Ovary (tissue), 10 donors: ENCODE results near the gene CYP4F12. TPM values are rescaled to one million over a fixed set of nuclear protein-coding genes. Genes with fewer than 3 reads are reported as not detected.

Source experiments
- DNase-seq, 5 donors: peaks; one replicate each; pipeline ENCODE4 v3.0.0-alpha.2; 2019 to 2020
- H3K27ac ChIP-seq, 2 donors: fragments of 200-600 bp; one replicate each; pipeline versions ENCODE4 v1.5.1 to v1.8.0; 2019 to 2022
- H3K27me3 ChIP-seq: fragments of 200-600 bp; one replicate; pipeline ENCODE4 v1.8.0; 2022
- H3K36me3 ChIP-seq: fragments of 200-600 bp; sonication (generic); one replicate; pipeline ENCODE4 v1.5.1; 2019
- H3K4me1 ChIP-seq: one replicate; pipeline ENCODE4 v1.8.1; 2013; ENCODE audit warnings: mild to moderate bottlenecking, moderate library complexity; ENCODE audit not compliant: insufficient read depth
- H3K4me3 ChIP-seq: fragments of 200-600 bp; sonication (generic); one replicate; pipeline ENCODE4 v1.5.1; 2017
- H3K9me3 ChIP-seq, 2 donors: fragments of 200-600 bp in 1 of 2; sonication (generic) in 1 of 2; one replicate each; pipeline versions ENCODE4 v1.5.1 to v1.8.1; 2013 to 2019; ENCODE audit warnings: mild to moderate bottlenecking in 1 of 2, moderate library complexity in 1 of 2
- CTCF ChIP-seq, 3 donors: fragments of 450-650 bp in 2 of 3; fragments of 200-600 bp in 1 of 3; IDR thresholded peaks; one replicate each; pipeline versions ENCODE4 v1.5.1 to v1.8.0; 2016 to 2022; ENCODE audit warnings: antibody characterized with exemption in 3 of 3, mild to moderate bottlenecking in 1 of 3
- EP300 ChIP-seq: sonication (generic); formaldehyde crosslinking; IDR thresholded peaks from one replicate; pipeline ENCODE4 v1.6.1; 2017; ENCODE audit warnings: antibody characterized with exemption
- POLR2A ChIP-seq: fragments of 450-650 bp; IDR thresholded peaks from one replicate; pipeline ENCODE4 v1.6.1; 2017; ENCODE audit warnings: antibody characterized with exemption, mild to moderate bottlenecking, moderate library complexity
- WGBS, 3 donors: extraction: QIAGEN DNeasy Blood & Tissue Kit in 1 of 3; methylation state at CpG; one replicate each; pipeline versions ENCODE4 v1.1.5 to v1.1.7; 2013 to 2017; 5-methylcytosine and 5-hydroxymethylcytosine counted together
- intact Hi-C, 4 donors: fragments of 100-400 bp; cut with DNase I; formaldehyde crosslinking; loops; one replicate each; pipeline versions ENCODE4 v1.11.0 to v1.15.1; 2022 to 2023
- long read RNA-seq, 3 donors: library from polyadenylated mRNA in 2 of 3; unstranded in 2 of 3; transcript quantifications; one replicate each; pipeline ENCODE4 v2.0.0 and lab custom pipeline, GENCODE V29; 2021 to 2026
- polyA plus RNA-seq, 2 donors: library from polyadenylated mRNA; stranded (reverse); fragments of 200-250 nt in 1 of 2; fragments of 350-450 nt in 1 of 2; fragmentation: Illumina TruSeq in 1 of 2; extraction: RNeasy Lipid Tissue Mini Kit (QIAGEN cat#74804) in 1 of 2; gene quantifications; one replicate each; pipeline ENCODE4 v1.2.3, GENCODE V29; 2013 to 2014
- total RNA-seq, 7 donors: library from RNA; depleted of rRNA in 2 of 7; stranded (reverse); fragments of >200 nt in 2 of 7; fragmentation: NEBNext Ultra II Directional in 3 of 7; extraction: Animal tissue kit (Norgen Biotek cat#: 25700) in 3 of 7; gene quantifications; one replicate each; pipeline versions ENCODE4 v1.1.0 to v1.2.4, GENCODE V29; 2016 to 2023
- donor health status: DM: no; HTN: no; CAD: no; lungs with moderate emphysema.
- donor health status: DM: no; HTN: no; CAD: no.
- donor health status: Bipolar disorder and iron deficiency.
- donor health status: DM: yes; HTN: yes; CAD: no.
- donor health status: DM: no; HTN: no; CAD: no.
- donor health status: DM: yes; HTN: yes; CAD: no.

CYP4F12 gene
- total RNA-seq (10 to 100 TPM in 3 of 7 donors, 1 to 10 TPM in 4; 2.7 to 14.1 (median 9.4) TPM), polyA plus RNA-seq (1 to 10 TPM; 4.0 to 8.9 TPM)
- long read RNA-seq, donor 1, partial matches to known transcripts, result 0 of 18 reads
- long read RNA-seq, donor 1, other reads (novel, unspliced or antisense), result 14 of 18 reads
- long read RNA-seq, donor 2, result 0 reads
- long read RNA-seq, donor 3, partial matches to known transcripts, result 1 of 7 reads
- long read RNA-seq, donor 3, other reads (novel, unspliced or antisense), result 5 of 7 reads

- Histone ChIP-seq H3K36me3 (no peaks in the 10 kb centered on the region), H3K9me3 (no peaks in the 10 kb centered on the region), H3K4me3 (no peak within 1 kb of the TSS), H3K4me1 (peaks cover 2% of the 10 kb centered on the region), H3K27ac (peak within 1 kb of the TSS in 1 of 2 donors; percentile 59), H3K27me3 (no peaks in the 10 kb centered on the region)
- intact Hi-C loops, result no loop called here
- 14 to 25% (median 16%) methylated on average over 6 of the region's 6 CpGs for WGBS, 3 donors
- TF ChIP-seq CTCF (IDR thresholded peaks at IDR 0.05), result no peak
- TF ChIP-seq POLR2A, result no peak
- TF ChIP-seq EP300, result no peak
- peak; percentile 78 to 88 (median 80) for DNase-seq
These were observed at the start of gene CYP4F12 for GRCh38 chr19:15672580-15673175. TSS of gene CYP4F12 (plus strand) at chr19:15673087. CDS start at chr19:15673530, 443 bp downstream.

GRCh38 chr19:15623711-15624318 is 49.1 kb upstream of the CYP4F12 start:
- Histone ChIP-seq H3K36me3 (no peaks in the 10 kb centered on the region), H3K27me3 (no peaks in the 10 kb centered on the region), H3K27ac (no peak overlapping the region), H3K4me3 (no peak overlapping the region), H3K9me3 (no peaks in the 10 kb centered on the region), H3K4me1 (no peaks in the 10 kb centered on the region)
- WGBS, 3 donors, result 5 to 7% (median 5%) methylated on average over 9 of the region's 9 CpGs
- DNase-seq, result no peak
- intact Hi-C loops, result loop anchor here in 1 of 4 donors (10.0 kb wide), 1 partner anchor 411 kb away; no protein-coding TSS in a partner anchor
- TF ChIP-seq CTCF (IDR thresholded peaks at IDR 0.05) (no peak), POLR2A (no peak), EP300 (no peak)

GRCh38 chr19:15628236-15629002 is 44.5 kb upstream of the CYP4F12 start:
- Histone ChIP-seq H3K9me3 (no peaks in the 10 kb centered on the region), H3K36me3 (no peaks in the 10 kb centered on the region), H3K4me3 (no peak overlapping the region), H3K27me3 (no peaks in the 10 kb centered on the region), H3K4me1 (no peaks in the 10 kb centered on the region), H3K27ac (no peak overlapping the region)
- 48 to 57% (median 56%) methylated on average over 22 of the region's 22 CpGs for WGBS, 3 donors
- TF ChIP-seq POLR2A, result no peak
- TF ChIP-seq EP300, result no peak
- TF ChIP-seq CTCF (IDR thresholded peaks at IDR 0.05), result no peak
- DNase-seq, result no peak
- intact Hi-C loops, result loop anchor here in 2 of 4 donors (5.0 to 10.0 kb wide), 2 partner anchors 406 to 554 kb away; no protein-coding TSS in a partner anchor
